ENCODE results near the gene TTC13.

The TTC13 gene

DNA sequence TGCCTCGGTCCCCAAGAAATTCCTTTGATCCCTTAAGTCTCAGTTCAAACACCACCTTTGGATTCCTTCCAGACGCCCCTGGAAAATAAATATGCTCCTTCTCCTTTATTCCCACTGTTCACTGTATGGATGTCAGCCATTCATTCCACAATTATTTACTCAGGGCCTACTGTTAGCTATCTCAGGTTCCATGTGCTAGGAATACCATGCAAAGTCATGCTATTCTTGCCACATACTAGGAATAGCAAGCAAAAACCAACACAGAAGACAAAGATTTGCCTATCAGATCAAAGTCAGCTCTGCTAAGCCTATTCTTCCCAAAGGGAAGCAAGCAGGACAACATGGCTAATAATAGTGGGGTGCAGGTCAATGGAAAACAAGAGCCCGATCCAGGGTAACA, 29.8 kb downstream of the TTC13 start:
- DNase-seq (ENCODE audit: low spot score): no peak

DNA sequence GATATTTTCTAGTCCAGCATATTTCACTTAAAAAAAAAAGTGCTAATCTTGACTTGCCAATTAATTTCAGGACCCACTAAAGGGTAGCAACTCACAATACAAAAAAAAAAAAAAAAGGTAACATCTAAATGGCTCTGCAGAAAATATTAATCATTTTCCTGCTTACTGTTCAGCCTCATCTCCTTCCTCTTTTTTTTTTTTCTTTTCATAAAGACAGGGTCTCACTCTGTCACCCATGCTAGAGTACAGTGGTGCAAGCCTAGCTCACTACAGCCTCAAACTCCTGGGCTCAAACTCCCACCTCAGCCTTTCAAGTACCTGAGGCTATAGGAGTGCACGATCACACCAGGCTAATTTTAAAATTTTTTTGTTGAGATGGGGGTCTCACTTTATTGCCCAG, 30.4 kb downstream of the TTC13 start:
- no peak for DNase-seq (ENCODE audit: low spot score)

DNA sequence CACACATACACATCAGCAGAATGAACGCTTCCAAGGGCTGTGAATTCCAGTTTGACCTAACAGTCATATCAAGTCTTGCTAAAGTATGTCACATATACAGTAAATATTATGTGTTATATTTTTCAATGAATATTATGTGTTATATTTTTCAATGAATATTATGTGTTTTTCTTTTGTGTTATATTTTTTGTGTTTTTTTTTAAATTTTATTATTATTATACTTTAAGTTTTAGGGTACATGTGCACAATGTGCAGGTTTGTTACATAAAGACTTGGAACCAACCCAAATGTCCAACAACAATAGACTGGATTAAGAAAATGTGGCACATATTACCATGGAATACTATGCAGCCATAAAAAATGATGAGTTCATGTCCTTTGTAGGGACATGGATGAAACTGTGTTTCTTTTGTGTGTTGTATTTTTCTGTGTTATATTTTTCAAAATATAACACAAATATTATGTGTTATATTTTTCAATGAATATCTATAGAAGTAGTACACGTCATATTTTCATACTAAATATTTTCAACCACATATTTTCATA, 35.5 kb downstream of the TTC13 start:
- DNase-seq (ENCODE audit: low spot score): no peak

DNA sequence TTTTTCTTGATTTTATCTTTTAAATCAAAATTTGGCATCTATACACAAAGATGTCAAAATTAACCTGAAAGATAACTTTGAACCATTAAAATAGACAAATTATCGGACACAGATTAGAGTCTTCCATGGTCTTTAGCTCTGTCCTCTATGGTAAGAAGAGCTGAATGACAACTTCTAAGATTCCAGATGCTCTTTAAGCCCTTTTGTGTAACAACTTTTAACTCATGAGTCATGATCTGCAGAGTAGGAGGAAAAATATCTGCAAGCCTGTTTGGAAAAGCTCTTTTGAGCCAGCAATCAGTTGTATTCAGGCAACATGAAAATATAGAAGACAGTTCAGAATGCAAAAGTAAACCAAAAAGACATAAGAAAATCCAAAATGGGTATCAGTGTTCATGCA, 37.8 kb downstream of the TTC13 start:
- DNase-seq (ENCODE audit: low spot score): no peak

DNA sequence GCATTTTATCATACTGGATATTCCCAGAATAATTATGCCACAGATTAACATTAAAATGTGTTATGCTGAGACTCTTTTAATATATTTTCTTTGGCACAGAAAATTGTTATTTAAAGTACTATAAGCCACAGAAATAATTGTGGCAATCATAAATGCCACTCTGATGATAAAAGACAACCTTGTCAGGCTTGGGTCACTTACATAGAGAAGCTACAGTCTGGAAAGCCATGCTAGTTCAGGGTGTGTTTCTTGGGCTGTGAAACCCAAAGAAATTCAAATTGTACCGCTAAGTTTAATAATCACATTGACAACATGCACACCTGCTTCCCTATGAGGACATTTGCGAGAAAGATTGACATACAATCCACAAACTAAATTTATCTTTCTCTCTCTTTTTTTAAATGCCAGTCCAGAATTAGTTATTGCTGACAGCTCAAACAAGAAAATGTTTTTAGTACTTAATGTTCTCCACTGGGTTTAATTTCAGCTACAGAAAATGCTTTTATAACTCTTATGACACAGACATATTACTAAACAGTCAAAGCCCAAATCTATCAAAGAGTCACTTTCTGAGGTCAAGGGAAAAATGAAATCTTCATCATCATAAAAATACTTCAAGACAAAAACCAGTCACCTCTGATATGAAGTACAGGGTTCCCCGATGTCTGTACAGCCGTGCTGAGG, 38.7 kb downstream of the TTC13 start:
- DNase-seq (ENCODE audit: low spot score): no peak

DNA sequence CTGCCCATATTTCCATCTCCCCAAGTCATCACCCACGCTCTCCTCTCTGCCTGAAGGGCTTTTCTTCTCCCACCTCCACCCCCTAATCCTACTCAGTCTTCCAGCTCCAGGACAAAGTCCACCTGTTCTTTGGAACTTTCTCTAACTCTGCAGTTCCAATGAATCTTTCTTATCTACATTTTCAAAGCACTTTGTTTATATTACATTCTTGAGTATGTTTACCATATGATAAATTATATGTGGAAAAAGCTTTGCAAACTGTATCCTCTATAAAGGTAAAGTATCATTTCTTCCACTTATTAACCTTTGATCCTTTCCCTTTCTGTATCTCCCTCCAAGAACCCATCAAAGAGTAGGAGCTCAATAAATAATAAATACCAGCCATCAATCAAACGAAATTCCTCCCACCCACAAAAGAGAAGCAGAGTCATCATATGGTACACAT, 39.7 kb downstream of the TTC13 start:
- DNase-seq (ENCODE audit: low spot score): no peak

DNA sequence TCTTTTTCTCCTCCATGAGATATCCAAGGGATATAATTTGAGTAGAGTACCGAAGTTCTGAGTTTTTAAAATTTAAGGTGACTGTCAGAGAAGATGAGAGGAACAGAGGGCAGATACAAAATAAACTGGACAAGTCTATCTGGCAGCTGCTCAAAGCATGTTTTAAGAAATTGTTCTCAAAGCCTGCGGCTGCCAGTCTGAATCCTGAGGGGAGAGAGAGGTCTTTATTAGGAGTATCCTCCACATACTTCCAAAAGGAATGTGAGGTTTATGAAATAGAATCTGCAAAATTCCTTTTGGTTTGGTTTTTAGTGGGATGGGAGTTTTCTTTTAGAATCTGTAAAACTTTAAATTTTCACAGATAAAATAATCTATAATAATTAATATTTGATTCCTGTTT, 41.3 kb downstream of the TTC13 start:
- DNase-seq (ENCODE audit: low spot score): no peak

DNA sequence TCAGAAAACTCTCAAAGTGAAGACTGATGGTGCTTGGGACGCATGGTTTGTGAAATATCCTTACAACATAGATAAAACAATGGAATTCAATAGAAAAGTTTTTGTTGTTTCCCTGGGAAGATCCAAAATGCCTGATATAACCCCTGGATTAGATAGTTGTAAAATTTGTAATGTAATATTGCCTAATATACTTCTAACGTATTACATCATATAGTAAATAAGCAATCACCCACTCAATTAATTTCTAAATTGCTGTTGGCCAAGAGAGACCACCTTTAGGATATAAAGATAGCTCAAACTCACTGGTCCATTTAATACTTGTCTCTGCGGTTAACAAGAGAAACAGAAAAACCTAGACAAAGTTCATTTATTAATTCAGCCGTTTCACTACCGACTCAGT, 42.2 kb downstream of the TTC13 start:
- no peak for DNase-seq (ENCODE audit: low spot score)

DNA sequence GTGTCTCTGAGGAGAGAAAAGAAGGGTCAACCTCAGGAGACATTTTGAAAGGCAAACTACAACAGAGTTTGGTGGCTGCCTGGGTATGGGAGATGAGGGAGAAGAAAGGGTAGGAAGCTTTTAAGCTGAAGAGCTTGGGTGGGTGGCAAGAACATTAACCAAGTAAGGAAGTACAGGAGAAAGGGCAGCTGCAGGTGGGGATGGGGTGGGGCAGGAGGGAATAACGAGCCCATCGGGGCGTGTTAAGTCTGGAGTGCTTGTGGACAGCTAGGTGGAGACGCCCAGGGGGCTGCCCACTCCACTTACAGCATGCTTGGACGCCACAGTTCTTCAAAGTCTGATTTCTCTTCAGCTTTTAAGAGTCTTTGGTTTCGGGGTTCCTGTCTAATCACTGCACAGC, 42.8 kb downstream of the TTC13 start:
- no peak for DNase-seq (ENCODE audit: low spot score)

DNA sequence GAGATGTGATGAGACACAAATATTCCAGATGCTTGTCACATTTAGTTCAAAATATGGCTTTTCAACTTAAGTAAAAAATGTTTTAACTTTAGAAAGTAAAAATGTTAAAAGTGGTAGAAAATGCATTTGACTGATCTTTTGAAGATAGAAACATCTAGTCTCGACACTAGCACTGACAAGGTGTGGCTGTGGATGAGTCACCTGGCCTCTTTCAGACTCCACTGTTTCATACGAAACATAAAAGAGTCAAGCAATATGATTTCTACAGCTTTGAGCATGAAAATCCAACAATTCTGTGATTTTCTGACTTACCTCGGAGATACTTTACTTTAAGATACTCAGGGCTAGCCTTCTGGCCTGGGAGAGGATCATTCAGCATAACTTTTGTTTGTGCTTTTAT, 47.7 kb downstream of the TTC13 start:
- DNase-seq (ENCODE audit: low spot score): no peak

DNA sequence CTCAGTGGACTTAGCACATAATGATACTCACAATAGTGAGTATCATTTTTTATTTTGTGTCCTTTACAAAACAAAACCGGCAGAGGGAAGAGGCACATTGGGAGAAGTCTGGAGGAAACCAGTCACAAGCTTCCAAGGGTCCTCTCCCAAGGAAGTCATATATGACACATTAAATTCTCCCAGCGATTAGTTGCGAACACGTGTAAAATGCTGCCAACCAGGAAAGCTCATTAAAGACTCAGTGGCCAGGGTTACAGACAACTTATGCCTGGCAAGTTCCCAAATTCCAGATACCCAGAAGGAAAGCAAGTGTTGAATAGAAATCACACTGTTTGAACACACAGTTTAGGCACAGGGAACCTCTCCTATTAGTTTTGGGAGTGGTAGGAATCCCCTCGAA, 52.5 kb downstream of the TTC13 start:
- no peak for DNase-seq (ENCODE audit: low spot score)

DNA sequence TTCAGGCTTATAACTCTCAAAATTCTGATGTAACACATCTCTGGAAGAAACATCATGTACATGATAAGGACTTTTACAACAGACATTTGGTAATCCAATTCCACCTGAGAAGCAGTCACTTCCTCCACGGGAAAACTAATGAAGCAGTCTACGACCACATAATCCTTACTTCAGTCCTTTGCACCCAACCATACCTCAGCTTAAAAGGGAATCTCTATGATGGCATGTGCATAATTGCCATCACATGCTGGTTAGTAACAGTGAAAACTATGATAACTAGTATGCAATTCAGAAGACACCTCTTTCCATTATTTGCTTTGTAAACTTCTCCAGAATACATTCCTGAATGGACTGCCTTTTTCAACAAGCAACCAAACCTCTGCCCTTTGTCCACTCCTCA, 53.1 kb downstream of the TTC13 start:
- DNase-seq (ENCODE audit: low spot score): no peak

DNA sequence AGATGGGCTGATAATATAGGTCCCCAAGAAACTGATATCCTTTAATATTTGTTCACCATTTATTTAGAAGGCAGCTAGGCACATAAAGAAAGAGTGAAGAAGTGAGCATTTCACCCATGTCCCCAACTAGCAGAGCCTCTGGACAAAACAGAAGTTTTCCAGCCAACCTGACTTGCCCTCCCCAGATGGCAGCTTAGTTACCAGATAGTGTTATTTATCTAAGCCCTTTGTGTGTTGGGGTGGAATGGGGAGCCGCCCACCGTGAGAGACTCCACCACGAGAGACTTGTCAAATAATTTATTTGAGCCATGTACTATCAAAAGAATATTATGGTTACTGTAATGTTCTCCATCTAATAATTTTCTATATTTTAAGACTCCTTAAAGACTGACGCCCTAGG, 55.5 kb downstream of the TTC13 start:
- DNase-seq (ENCODE audit: low spot score): no peak

DNA sequence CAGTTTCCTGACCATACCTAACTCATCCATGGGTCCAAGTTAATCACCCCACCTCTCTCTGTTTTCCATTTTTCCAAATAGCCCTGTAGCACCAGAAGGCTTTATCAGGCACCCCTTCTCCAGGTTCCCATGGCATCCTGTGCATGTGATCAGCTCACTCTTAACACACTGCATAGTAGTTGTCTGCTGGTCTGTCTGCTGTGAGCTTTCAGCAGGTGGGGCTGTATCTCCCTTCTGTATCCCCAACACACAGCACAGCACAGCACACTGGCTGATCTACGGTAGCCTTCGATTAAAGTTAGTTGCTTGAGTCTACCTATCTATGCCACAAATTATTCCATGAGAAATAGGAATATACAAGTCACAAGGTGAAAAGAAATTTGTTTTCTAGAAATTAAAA, 56.0 kb downstream of the TTC13 start:
- DNase-seq (ENCODE audit: low spot score): no peak

DNA sequence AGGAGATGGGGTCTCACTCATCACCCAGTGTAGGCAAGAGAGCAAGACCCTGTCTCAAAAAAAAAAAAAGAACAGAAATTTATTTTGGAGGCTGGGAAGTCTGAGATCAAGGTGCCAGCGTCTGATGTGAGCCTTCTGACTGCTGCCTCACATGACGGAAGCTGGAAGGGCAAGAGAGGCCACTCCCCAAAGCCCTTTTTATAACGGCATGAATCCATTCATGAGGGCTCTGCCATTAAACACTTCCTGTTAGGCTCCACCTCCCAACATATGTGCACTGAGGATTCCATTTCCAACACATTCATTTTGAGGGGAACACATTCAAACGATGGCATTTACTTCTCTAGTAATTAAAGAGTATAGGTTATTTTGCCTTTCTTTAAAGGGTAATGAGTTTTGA, 59.5 kb downstream of the TTC13 start:
- no peak for DNase-seq (ENCODE audit: low spot score)

DNA sequence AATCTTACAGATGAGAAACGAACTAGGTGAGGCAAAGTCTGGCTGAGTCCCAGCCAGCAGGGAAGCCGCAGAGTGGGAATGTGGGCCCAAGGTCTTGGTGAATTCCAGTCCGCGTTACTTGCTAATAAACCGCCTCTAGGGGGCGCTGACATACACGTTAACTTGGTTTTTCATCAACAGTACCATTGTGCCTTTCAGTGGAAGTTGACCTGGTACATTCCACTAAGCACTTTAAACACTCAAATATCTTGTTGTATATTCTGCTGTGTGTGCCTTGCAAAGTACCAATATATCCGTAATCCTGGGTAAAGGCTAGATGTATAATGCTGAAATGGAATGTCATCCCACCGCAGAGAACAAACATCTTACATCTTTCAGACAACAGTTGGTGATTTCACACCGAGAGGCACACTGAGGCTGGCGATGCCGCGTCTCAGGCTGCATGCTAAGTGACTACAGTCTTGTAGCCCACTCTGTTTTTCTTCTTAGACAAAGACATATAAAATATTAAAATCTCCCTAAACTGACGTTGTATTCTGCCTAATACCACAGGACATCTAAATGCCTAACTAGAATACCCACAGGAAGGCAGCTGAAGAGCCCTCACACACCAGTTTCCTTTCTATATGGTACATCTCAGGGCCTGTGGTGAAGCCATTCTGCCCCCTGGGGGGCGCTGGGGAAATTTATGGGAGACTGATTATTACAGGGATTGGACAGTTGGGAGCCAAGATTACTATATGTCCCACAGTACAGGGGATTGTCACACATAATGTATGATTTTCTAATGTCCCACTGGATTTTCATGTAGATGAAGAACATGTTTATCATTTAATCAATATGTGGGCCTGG, 61.2 kb downstream of the TTC13 start:
- peak; percentile 73 for DNase-seq (ENCODE audit: low spot score)

DNA sequence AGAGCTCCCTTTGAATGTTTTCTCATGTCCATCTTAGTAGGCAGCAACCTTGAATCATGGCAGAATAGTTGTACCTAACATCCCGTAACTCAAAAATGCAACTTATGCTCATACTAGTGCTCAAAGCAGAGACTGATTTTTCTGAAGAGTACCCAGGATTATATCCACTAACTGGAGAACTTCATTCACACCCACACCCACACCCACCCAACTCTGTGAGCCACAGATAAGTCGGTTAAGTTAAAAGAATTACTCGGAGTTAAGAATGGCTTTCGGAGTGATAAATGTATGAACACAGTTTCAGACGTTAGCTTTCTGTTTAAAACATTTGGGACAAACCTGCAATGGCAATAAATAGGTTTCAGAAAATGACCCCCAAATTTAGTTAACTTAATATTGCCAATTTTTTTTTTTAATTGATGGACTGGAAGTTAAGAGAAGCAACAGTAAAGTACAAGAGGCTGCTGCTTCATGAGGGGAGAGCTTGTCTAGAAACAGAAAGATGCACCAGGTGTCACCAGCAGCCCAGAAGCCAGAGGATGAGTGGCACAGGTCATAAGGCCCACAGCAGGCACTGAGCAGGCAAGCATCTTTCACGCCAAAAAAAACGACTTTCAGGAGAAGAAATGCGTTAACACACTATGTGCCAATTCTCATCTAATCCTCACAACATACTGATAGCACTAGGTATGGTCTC, 61.9 kb downstream of the TTC13 start:
- no peak for DNase-seq (ENCODE audit: low spot score)

DNA sequence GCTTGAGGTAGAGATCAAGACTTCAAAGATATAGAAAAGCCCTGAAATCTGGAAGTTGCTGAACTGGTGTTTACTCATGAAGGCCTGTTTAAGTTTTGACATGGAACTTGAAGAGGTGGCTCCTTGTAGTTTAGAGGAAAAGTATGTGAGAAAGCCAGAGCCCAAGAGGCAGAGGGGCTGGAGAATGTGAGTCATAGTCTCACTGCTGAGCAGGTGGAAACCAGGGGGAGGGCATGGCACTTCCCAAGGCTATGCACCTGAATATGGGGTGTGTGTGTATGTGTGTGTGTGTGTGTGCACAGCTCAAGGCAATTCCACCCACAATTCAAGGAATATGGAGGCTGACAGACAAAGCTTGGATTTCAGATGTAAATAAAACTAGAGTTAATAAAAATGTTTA, 63.6 kb downstream of the TTC13 start:
- DNase-seq (ENCODE audit: low spot score): no peak

DNA sequence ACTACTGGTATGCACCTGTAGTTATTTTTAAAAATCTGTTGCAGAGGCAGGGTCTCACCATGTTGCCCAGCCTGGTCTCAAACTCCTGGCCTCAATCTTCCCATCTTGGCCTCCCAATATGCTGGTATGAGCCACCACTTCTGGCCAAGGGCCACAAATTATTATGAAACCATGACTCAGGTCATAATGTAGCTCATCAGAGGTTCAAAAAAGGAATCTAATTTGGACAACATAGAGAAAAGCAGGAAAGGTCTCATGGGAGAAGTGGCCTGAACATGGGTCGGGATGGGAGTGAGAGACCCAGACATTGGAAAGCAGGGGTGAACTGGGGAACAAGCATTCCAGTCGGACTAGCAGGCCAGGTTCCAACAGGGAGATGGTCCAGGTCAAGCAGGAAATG, 65.2 kb downstream of the TTC13 start:
- no peak for DNase-seq (ENCODE audit: low spot score)

DNA sequence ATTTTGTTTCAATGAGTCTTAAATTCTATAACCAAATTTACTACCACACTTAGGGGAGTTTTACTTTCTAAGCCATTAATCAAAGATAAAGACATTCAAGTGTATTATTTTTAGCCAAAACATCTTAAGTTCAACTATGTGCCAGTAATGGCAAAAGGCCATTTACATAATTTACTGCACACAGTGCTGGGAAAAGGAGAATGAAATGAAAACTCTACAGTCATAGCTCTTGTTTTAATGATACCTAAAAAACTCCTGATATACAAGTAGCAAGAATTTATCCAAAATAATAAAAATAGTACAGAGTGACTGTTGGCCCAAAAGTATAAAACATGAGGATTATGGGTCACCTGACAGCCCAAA, 67.9 kb downstream of the TTC13 start:
- DNase-seq (ENCODE audit: low spot score): no peak

DNA sequence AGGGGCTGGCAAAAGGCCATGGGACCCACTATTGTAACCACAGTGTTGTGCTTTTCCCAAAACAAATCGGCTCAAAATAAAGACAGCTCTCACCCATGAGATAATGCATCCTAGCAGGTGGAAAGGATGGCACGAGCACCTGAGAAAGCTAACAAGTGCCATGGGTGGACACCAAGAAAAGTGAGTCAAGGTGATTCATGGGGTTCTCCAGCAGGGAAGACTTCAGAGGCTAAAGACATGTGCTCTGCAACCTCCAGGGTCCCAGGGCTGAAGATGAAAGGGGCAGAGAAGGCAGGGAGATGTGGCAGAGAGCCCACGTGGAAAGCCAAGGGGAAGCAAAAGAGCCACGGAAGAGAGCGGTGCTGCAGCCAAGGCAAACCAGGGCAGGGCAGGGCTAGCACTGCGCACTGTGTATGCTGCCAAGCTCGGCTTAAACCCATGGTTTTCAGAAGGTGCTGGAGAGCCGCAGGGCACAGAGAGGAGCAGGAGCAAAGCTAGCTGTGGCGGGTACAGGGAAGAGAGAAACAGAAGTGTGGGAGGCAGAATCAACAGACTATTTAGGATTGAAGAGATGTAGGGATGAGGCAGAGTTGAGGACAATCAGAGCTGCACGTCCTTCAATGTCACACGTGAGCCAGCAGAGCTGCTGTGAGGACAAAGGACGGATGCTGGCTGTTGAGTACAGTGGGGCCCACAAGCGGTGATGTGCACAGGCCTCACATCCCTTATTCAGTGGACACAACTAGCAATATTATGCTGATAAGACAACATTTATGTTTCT, 68.5 kb downstream of the TTC13 start:
- no peak for DNase-seq (ENCODE audit: low spot score)
